Measurements from ENCODE around the gene DNAJC27.

DNA sequence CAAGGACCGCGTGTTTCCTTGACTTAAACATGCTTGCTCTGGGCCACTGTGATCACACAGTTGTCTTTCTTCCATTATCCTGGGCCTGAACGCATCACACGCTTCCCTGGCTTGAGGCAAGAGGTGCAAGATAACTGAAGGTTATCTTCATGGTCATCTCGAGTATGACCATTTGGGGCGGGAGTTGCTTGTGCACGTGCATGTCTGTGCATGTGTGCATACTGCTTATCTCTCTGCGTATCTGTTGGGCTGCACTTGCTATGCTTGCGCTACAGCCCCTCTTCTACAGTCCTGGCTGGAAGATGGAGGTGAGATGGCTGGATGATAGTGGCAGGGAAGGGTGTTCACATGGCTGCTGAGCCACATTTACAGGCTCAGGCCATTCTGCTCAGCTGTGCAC is 42.9 kb upstream of the DNAJC27 start:
- TF ChIP-seq POLR2A (IDR thresholded peaks at IDR 0.05; ENCODE audit: low read depth, low read length) (no peak), TAF1 (IDR thresholded peaks at IDR 0.05; ENCODE audit: borderline replicate concordance, low read depth, low read length) (no peak)
